Nephron (organoid): ENCODE data around the gene STK32B.

Experiments used
- H3K27ac Mint-ChIP-seq, 3 experiments: 2 replicates each; pipeline ENCODE4 v1.8.0; 2020; ENCODE audit warnings: mixed read lengths in 3 of 3, mild to moderate bottlenecking in 2 of 3, moderate library complexity in 1 of 3
- H3K27me3 Mint-ChIP-seq: 2 replicates; pipeline ENCODE4 v1.8.0; 2021; ENCODE audit warnings: low read depth, mild to moderate bottlenecking, moderate library complexity, mixed read lengths
- H3K36me3 Mint-ChIP-seq: 2 replicates; pipeline ENCODE4 v1.8.0; 2020; ENCODE audit warnings: low read depth, mixed read lengths
- H3K4me1 Mint-ChIP-seq: 2 replicates; pipeline ENCODE4 v1.8.0; 2020; ENCODE audit warnings: mixed read lengths
- H3K4me3 Mint-ChIP-seq, 3 experiments: 2 replicates each; pipeline ENCODE4 v1.8.0; 2020; ENCODE audit warnings: mild to moderate bottlenecking in 3 of 3, mixed read lengths in 3 of 3, moderate library complexity in 2 of 3
- H3K9me3 Mint-ChIP-seq: 2 replicates; pipeline ENCODE4 v1.8.0; 2020; ENCODE audit warnings: mixed read lengths
- CTCF ChIP-seq, 3 experiments: fragments of 200-600 bp; sonication (generic); IDR thresholded peaks; one replicate each; pipeline ENCODE4 v1.5.0; 2021; ENCODE audit warnings: antibody characterized with exemption in 3 of 3; ENCODE audit not compliant: unreplicated experiment in 3 of 3

The STK32B gene

DNA sequence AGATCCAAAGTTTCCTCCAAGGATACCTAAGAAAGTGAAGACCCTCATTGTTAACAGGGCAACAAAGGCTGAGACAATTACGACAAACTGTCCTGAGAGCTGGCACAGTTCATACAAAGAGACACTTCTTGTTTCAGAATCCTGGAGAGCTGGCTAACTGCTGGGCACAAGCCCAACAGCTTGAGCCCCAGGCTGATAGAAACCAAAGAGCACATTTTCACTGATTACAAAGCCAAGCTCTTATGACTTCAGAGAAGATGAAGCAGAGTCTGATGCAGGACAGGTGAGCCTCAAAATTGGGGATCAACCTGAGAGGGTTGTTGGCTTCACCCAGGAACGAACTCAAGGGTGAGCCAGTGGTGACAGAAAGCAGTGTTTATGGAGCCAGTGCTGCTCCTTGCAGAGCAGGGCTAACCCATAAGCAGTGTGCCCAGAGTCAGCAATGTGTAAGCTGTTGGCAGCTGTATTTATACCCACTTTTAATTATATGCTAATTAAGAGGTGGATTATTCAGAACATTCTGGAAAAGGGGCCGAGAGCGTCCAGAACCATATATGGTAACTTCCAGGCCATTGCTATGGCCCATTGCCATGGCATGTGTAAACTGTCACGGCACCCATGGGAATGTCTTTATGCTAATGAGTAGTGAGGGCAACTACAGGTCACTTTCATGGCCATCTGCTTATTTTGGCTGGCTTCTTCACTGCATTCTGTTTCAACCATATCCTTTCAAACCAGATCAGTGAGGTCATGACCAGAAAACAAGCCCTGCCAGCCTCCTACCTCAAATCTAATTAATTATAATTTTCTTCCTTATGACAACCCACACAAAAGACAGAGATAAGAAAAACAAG lies 473.4 kb downstream of the STK32B start:
- TF ChIP-seq CTCF (IDR thresholded peaks at IDR 0.05; ENCODE audit: unreplicated experiment in 3 of 3), result no peak
- peaks cover 11% of the 10 kb centered on the region for H3K36me3 Mint-ChIP-seq
- H3K27me3 Mint-ChIP-seq, result no peaks in the 10 kb centered on the region
- peaks cover 36% of the 10 kb centered on the region for H3K4me1 Mint-ChIP-seq
- H3K9me3 Mint-ChIP-seq, result peaks cover 12% of the 10 kb centered on the region
- peak overlapping the region; percentile 53 to 55 (median 54) for H3K27ac Mint-ChIP-seq
- H3K4me3 Mint-ChIP-seq, result no peak overlapping the region

GRCh38 chr4:5526080-5526846 lies 475.0 kb downstream of the STK32B start:
- no peak for TF ChIP-seq CTCF (IDR thresholded peaks at IDR 0.05; ENCODE audit: unreplicated experiment in 3 of 3)
- peaks cover 1% of the 10 kb centered on the region for H3K36me3 Mint-ChIP-seq
- no peaks in the 10 kb centered on the region for H3K27me3 Mint-ChIP-seq
- peaks cover 36% of the 10 kb centered on the region for H3K4me1 Mint-ChIP-seq
- H3K9me3 Mint-ChIP-seq, result no peaks in the 10 kb centered on the region
- H3K4me3 Mint-ChIP-seq, result no peak overlapping the region
- H3K27ac Mint-ChIP-seq, result peak overlapping the region; percentile 17 to 55 (median 54)

- Mint-ChIP-seq H3K4me1 (peaks cover 36% of the 10 kb centered on the region), H3K27me3 (no peaks in the 10 kb centered on the region), H3K27ac (peak overlapping the region; percentile 0 to 55 (median 54)), H3K9me3 (no peaks in the 10 kb centered on the region), H3K36me3 (peaks cover 4% of the 10 kb centered on the region), H3K4me3 (no peak overlapping the region)
- TF ChIP-seq CTCF (IDR thresholded peaks at IDR 0.05; ENCODE audit: unreplicated experiment in 3 of 3), result no peak
These were observed 475.9 kb downstream of the STK32B start for GRCh38 chr4:5527211-5527610.

- peak overlapping the region in 1 of 3 experiments; percentile 54 for H3K27ac Mint-ChIP-seq
- no peak overlapping the region for H3K4me3 Mint-ChIP-seq
- no peaks in the 10 kb centered on the region for H3K27me3 Mint-ChIP-seq
- peaks cover 4% of the 10 kb centered on the region for H3K36me3 Mint-ChIP-seq
- TF ChIP-seq CTCF (IDR thresholded peaks at IDR 0.05; ENCODE audit: unreplicated experiment in 3 of 3), result no peak
- no peaks in the 10 kb centered on the region for H3K9me3 Mint-ChIP-seq
- H3K4me1 Mint-ChIP-seq, result peaks cover 36% of the 10 kb centered on the region
These were observed 476.8 kb downstream of the STK32B start for GRCh38 chr4:5528031-5528436.

GRCh38 chr4:5532100-5532499 lies 480.8 kb downstream of the STK32B start:
- Mint-ChIP-seq H3K9me3 (no peaks in the 10 kb centered on the region), H3K4me1 (peaks cover 8% of the 10 kb centered on the region), H3K27me3 (peaks cover 3% of the 10 kb centered on the region), H3K27ac (no peak overlapping the region), H3K36me3 (peaks cover 15% of the 10 kb centered on the region), H3K4me3 (no peak overlapping the region)
- no peak for TF ChIP-seq CTCF (IDR thresholded peaks at IDR 0.05; ENCODE audit: unreplicated experiment in 3 of 3)
